Esophagus (tissue), 2 donors: ENCODE results near the gene LIN7A. TPM values are rescaled to one million over a fixed set of nuclear protein-coding genes. Genes with fewer than 3 reads are reported as not detected.

Experiments used
- H3K27ac ChIP-seq, 2 donors: one replicate each; pipeline ENCODE4 v1.5.1; 2013; ENCODE audit warnings: low read depth in 2 of 2, mild to moderate bottlenecking in 2 of 2, inconsistent platforms in 1 of 2, low read length in 1 of 2, moderate library complexity in 1 of 2
- H3K27me3 ChIP-seq, 2 donors: one replicate each; pipeline ENCODE4 v1.6.1; 2013; ENCODE audit warnings: low read length in 2 of 2, control low read depth in 1 of 2, mild to moderate bottlenecking in 1 of 2; ENCODE audit not compliant: insufficient read depth in 2 of 2, control insufficient read depth in 1 of 2
- H3K36me3 ChIP-seq, 2 donors: one replicate each; pipeline ENCODE4 v1.6.1; 2013; ENCODE audit warnings: low read length in 1 of 2; ENCODE audit not compliant: control insufficient read depth in 2 of 2, insufficient read depth in 2 of 2
- H3K4me1 ChIP-seq, 2 donors: one replicate each; pipeline ENCODE4 v1.6.1; 2013; ENCODE audit warnings: low read length in 1 of 2; ENCODE audit not compliant: control insufficient read depth in 2 of 2, insufficient read depth in 2 of 2
- H3K4me3 ChIP-seq, 2 donors: one replicate each; pipeline ENCODE4 v1.5.1; 2013; ENCODE audit warnings: low read length in 2 of 2, mild to moderate bottlenecking in 2 of 2, low read depth in 1 of 2, moderate library complexity in 1 of 2
- H3K9me3 ChIP-seq, 2 donors: one replicate each; pipeline ENCODE4 v1.6.1; 2013; ENCODE audit warnings: mild to moderate bottlenecking in 2 of 2, low read depth in 1 of 2, low read length in 1 of 2, moderate library complexity in 1 of 2; ENCODE audit not compliant: control insufficient read depth in 2 of 2, insufficient read depth in 1 of 2
- WGBS, 2 donors: extraction: QIAGEN DNeasy Blood & Tissue Kit; methylation state at CpG; one replicate each; pipeline ENCODE4 v1.1.7; 2013; 5-methylcytosine and 5-hydroxymethylcytosine counted together
- polyA plus RNA-seq, 2 donors: library from polyadenylated mRNA; stranded (reverse); fragments of 200-250 nt; gene quantifications; one replicate each; pipeline ENCODE4 v1.2.3, GENCODE V29; 2013
- donor health status: healthy with polysubstance abuse.
- donor health status: Bipolar disorder and iron deficiency.

Gene LIN7A
- polyA plus RNA-seq, 2 donors, result 0.15 to 0.16 TPM

GRCh38 chr12:80778005-80778541 lies 159.7 kb downstream of the LIN7A start:
- Histone ChIP-seq H3K9me3 (no peaks in the 10 kb centered on the region), H3K4me3 (no peak overlapping the region), H3K4me1 (peaks cover 0 to 2% of the 10 kb centered on the region in 2 donors), H3K27ac (no peak overlapping the region), H3K27me3 (no peaks in the 10 kb centered on the region), H3K36me3 (no peaks in the 10 kb centered on the region)
- WGBS, 2 donors, result 39 to 49% methylated on average over 3 of the region's 3 CpGs

GRCh38 chr12:80777587-80777986 lies 160.1 kb downstream of the LIN7A start:
- Histone ChIP-seq H3K4me1 (peaks cover 0 to 2% of the 10 kb centered on the region in 2 donors), H3K27ac (peak overlapping the region in 1 of 2 donors; percentile 25), H3K36me3 (no peaks in the 10 kb centered on the region), H3K27me3 (no peaks in the 10 kb centered on the region), H3K9me3 (no peaks in the 10 kb centered on the region), H3K4me3 (no peak overlapping the region)
- 72 to 75% methylated on average over 4 of the region's 4 CpGs for WGBS, 2 donors

- Histone ChIP-seq H3K36me3 (no peaks in the 10 kb centered on the region), H3K9me3 (no peaks in the 10 kb centered on the region), H3K4me3 (no peak overlapping the region), H3K27me3 (no peaks in the 10 kb centered on the region), H3K4me1 (peaks cover 0 to 2% of the 10 kb centered on the region in 2 donors), H3K27ac (peak overlapping the region in 1 of 2 donors; percentile 37)
- 84 to 85% methylated on average over 2 of the region's 2 CpGs for WGBS, 2 donors
These were observed 161.0 kb downstream of the LIN7A start for GRCh38 chr12:80776706-80777105.

GRCh38 chr12:80770958-80771357 lies 166.8 kb downstream of the LIN7A start:
- H3K9me3 ChIP-seq, result no peaks in the 10 kb centered on the region
- WGBS, 2 donors, result 97 to 98% methylated on average over 2 of the region's 2 CpGs
- no peak overlapping the region for H3K27ac ChIP-seq
- H3K27me3 ChIP-seq, result no peaks in the 10 kb centered on the region
- H3K36me3 ChIP-seq, result no peaks in the 10 kb centered on the region
- H3K4me1 ChIP-seq, result no peaks in the 10 kb centered on the region
- H3K4me3 ChIP-seq, result no peak overlapping the region

- no peaks in the 10 kb centered on the region for H3K9me3 ChIP-seq
- H3K4me3 ChIP-seq, result no peak overlapping the region
- no peaks in the 10 kb centered on the region for H3K36me3 ChIP-seq
- no peaks in the 10 kb centered on the region for H3K4me1 ChIP-seq
- no peak overlapping the region for H3K27ac ChIP-seq
- no peaks in the 10 kb centered on the region for H3K27me3 ChIP-seq
- WGBS, 2 donors, result 51 to 76% methylated on average over 1 of the region's 1 CpG
These were observed 168.1 kb downstream of the LIN7A start for GRCh38 chr12:80769553-80770140.

GRCh38 chr12:80766897-80767296 lies 170.8 kb downstream of the LIN7A start:
- H3K27ac ChIP-seq, result no peak overlapping the region
- H3K4me3 ChIP-seq, result no peak overlapping the region
- WGBS, 2 donors, result 64 to 76% methylated on average over 2 of the region's 2 CpGs
- no peaks in the 10 kb centered on the region for H3K9me3 ChIP-seq
- H3K36me3 ChIP-seq, result no peaks in the 10 kb centered on the region
- no peaks in the 10 kb centered on the region for H3K4me1 ChIP-seq
- H3K27me3 ChIP-seq, result no peaks in the 10 kb centered on the region

GRCh38 chr12:80766210-80766609 lies 171.5 kb downstream of the LIN7A start:
- Histone ChIP-seq H3K4me3 (no peak overlapping the region), H3K27me3 (no peaks in the 10 kb centered on the region), H3K36me3 (no peaks in the 10 kb centered on the region), H3K4me1 (no peaks in the 10 kb centered on the region), H3K27ac (no peak overlapping the region), H3K9me3 (no peaks in the 10 kb centered on the region)
- 86 to 97% methylated on average over 1 of the region's 1 CpG for WGBS, 2 donors

- no peak overlapping the region for H3K4me3 ChIP-seq
- no peaks in the 10 kb centered on the region for H3K9me3 ChIP-seq
- no peaks in the 10 kb centered on the region for H3K4me1 ChIP-seq
- no peaks in the 10 kb centered on the region for H3K36me3 ChIP-seq
- WGBS, 2 donors, result 4% methylated on average over 4 of the region's 4 CpGs
- H3K27ac ChIP-seq, result no peak overlapping the region
- no peaks in the 10 kb centered on the region for H3K27me3 ChIP-seq
These were observed 173.9 kb downstream of the LIN7A start for GRCh38 chr12:80763874-80764273.

GRCh38 chr12:80761838-80762237 lies 175.9 kb downstream of the LIN7A start:
- Histone ChIP-seq H3K4me3 (no peak overlapping the region), H3K27ac (no peak overlapping the region), H3K9me3 (no peaks in the 10 kb centered on the region), H3K27me3 (no peaks in the 10 kb centered on the region), H3K36me3 (no peaks in the 10 kb centered on the region), H3K4me1 (no peaks in the 10 kb centered on the region)
- whole genome bisulfite sequencing, 2 donors, result 66 to 74% methylated on average over 5 of the region's 5 CpGs

GRCh38 chr12:80756875-80757274 lies 180.9 kb downstream of the LIN7A start:
- Histone ChIP-seq H3K9me3 (no peaks in the 10 kb centered on the region), H3K27ac (no peak overlapping the region), H3K36me3 (no peaks in the 10 kb centered on the region), H3K27me3 (no peaks in the 10 kb centered on the region), H3K4me3 (no peak overlapping the region), H3K4me1 (no peaks in the 10 kb centered on the region)
- 67 to 76% methylated on average over 1 of the region's 1 CpG for WGBS, 2 donors
